ENCODE results near the gene SRPK3. TPM values are rescaled to one million over a fixed set of nuclear protein-coding genes. Genes with fewer than 3 reads are reported as not detected.

The SRPK3 gene
- total RNA-seq, 1 donor from 2014 or later, result not detected

DNA sequence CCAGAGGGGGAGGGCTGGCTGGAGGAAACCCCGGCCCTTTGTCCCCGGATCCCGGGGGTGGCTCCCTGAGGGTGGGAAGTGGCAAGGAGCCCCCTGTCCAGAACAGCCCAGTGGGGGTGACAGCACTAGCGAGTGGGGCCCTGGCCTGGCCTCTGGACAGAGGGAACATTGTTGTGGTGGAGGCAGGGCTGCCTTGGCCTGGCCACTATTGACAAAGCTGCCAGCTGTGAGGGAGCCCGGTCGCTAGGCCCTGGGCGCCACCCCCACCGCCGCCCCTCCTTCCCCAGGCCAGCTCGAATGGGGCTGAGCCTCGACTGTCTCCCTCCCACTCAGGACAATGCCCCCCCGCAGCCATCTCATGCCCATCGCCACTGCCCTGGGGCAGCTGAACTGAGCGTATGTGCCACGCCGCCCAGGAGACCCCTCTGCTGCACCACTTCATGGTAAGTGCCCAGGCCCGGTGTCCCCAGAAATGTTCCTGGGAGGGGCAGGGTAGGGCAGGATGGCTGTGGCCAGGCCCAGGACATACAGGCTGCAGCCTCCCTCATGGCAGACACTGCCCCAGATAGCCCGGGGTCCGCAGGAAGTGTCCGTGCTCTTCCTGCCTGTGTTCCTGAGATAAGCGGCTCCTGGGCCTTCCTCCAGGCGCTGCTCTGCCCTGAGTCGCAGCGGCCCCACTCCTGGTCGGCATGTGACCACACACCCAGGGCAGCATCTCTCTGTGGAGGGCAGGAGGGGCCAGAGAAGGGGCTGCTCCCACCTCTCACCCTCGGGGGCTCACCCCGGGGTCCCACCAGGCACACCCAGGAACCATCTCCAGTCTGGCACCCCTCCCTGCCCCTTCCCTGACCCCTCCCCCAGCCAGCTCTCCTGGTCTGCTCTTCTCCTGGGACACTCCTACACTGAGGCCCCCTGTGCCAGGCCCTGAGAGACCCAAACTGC, 15.4 kb upstream of the SRPK3 start:
- no peaks in the 10 kb centered on the region for H3K9me3 Mint-ChIP-seq
- no peak for DNase-seq (ENCODE audit: extremely low spot score, unreplicated experiment)
- H3K4me3 Mint-ChIP-seq, result no peak overlapping the region
- no peaks in the 10 kb centered on the region for H3K27me3 Mint-ChIP-seq
- no peaks in the 10 kb centered on the region for H3K4me1 Mint-ChIP-seq (ENCODE audit: unreplicated experiment)
- TF ChIP-seq CTCF (conservative IDR thresholded peaks at IDR 0.05), result no peak
- H3K36me3 Mint-ChIP-seq, result no peaks in the 10 kb centered on the region
- H3K27ac Mint-ChIP-seq, result no peak overlapping the region

DNA sequence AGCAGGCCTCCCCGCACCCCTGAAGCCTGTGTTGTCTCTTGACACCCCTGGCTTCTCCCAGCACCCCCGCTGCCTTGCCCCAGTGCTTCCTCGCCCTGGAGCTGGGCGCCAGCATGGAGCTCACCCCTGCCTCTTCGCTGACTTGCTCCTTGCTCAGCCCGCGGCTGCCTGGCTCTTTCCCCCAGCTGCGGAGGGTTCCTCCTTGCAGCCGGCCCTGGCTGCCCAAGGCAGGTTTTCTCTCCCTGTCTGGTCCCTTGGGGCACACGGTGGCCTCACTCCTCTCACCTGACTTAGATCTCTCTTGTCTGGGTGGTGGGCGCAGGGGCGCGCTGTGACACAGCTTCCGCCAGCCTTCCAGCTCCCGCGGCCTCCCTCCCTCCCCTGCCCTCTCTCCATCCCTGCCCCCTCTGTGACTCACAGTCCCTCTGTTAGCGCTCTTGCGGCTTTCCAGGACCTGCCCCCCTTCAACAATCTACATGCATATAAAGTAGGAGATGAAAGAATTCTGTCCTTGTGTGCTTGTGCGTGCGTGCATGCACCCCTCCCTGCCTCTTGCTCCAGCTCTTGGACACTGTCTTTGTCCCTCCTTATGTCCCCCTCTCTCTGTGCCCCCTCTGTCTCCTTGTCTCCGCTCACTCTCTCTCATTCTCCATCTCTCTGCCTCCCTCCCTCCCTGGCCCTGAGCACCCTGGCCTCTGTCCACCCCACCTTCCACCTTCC, 14.6 kb upstream of the SRPK3 start:
- Mint-ChIP-seq H3K27me3 (no peaks in the 10 kb centered on the region), H3K27ac (no peak overlapping the region), H3K9me3 (no peaks in the 10 kb centered on the region), H3K4me1 (ENCODE audit: unreplicated experiment) (no peaks in the 10 kb centered on the region), H3K4me3 (no peak overlapping the region), H3K36me3 (no peaks in the 10 kb centered on the region)
- no peak for DNase-seq (ENCODE audit: extremely low spot score, unreplicated experiment)
- no peak for TF ChIP-seq CTCF (conservative IDR thresholded peaks at IDR 0.05)

DNA sequence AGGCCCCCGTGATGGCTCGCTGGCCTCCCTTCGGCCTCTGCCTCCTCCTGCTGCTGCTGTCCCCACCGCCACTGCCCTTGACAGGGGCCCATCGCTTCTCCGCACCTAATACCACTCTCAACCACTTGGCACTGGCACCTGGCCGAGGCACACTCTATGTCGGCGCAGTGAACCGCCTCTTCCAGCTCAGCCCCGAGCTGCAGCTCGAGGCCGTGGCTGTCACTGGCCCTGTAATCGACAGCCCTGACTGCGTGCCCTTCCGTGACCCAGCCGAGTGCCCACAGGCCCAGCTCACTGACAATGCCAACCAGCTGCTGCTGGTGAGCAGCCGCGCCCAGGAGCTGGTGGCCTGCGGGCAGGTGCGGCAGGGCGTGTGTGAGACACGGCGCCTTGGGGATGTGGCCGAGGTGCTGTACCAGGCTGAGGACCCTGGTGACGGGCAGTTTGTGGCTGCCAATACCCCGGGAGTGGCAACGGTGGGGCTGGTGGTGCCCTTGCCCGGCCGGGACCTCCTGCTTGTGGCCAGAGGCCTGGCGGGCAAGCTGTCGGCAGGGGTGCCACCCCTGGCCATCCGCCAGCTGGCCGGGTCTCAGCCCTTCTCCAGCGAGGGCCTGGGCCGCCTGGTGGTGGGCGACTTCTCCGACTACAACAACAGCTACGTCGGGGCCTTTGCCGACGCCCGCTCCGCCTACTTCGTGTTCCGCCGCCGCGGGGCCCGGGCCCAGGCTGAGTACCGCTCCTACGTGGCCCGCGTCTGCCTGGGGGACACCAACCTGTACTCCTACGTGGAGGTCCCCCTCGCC, 13.8 kb upstream of the SRPK3 start:
- Mint-ChIP-seq H3K4me3 (no peak overlapping the region), H3K27ac (no peak overlapping the region), H3K36me3 (no peaks in the 10 kb centered on the region), H3K9me3 (no peaks in the 10 kb centered on the region), H3K27me3 (no peaks in the 10 kb centered on the region), H3K4me1 (ENCODE audit: unreplicated experiment) (no peaks in the 10 kb centered on the region)
- TF ChIP-seq CTCF (conservative IDR thresholded peaks at IDR 0.05), result no peak
- no peak for DNase-seq (ENCODE audit: extremely low spot score, unreplicated experiment)

- no peak for TF ChIP-seq CTCF (conservative IDR thresholded peaks at IDR 0.05)
- Mint-ChIP-seq H3K36me3 (no peaks in the 10 kb centered on the region), H3K27ac (no peak overlapping the region), H3K4me3 (no peak overlapping the region), H3K4me1 (ENCODE audit: unreplicated experiment) (no peaks in the 10 kb centered on the region), H3K9me3 (no peaks in the 10 kb centered on the region), H3K27me3 (no peaks in the 10 kb centered on the region)
- DNase-seq (ENCODE audit: extremely low spot score, unreplicated experiment), result no peak
Observed at GRCh38 chrX:153767674-153768055, 13.2 kb upstream of the SRPK3 start.

- H3K4me1 Mint-ChIP-seq (ENCODE audit: unreplicated experiment), result no peaks in the 10 kb centered on the region
- no peak for DNase-seq (ENCODE audit: extremely low spot score, unreplicated experiment)
- H3K4me3 Mint-ChIP-seq, result no peak overlapping the region
- no peaks in the 10 kb centered on the region for H3K9me3 Mint-ChIP-seq
- no peaks in the 10 kb centered on the region for H3K36me3 Mint-ChIP-seq
- TF ChIP-seq CTCF (conservative IDR thresholded peaks at IDR 0.05), result no peak
- no peaks in the 10 kb centered on the region for H3K27me3 Mint-ChIP-seq
- H3K27ac Mint-ChIP-seq, result no peak overlapping the region
Observed at GRCh38 chrX:153768311-153769157, 12.3 kb upstream of the SRPK3 start.
